Activated CD4-positive, alpha-beta memory T cell treated with anti-CD3 and anti-CD28 coated beads for 36 hours (primary cell): Measurements from ENCODE around the gene ZNF580. TPM values are rescaled to one million over a fixed set of nuclear protein-coding genes. Genes with fewer than 3 reads are reported as not detected.

ENCODE experiments used
- CTCF ChIA-PET: fragments of 350-600 bp; sonication (Branson Sonifier 250); formaldehyde crosslinking; loops from one replicate; lab custom pipeline; 2021; ENCODE audit warnings: antibody characterized with exemption, inconsistent platforms; lab: Charles Lee
- POLR2A ChIA-PET: fragments of 350-600 bp; sonication (Branson Sonifier 250); formaldehyde crosslinking; loops from one replicate; lab custom pipeline; 2021; ENCODE audit warnings: antibody characterized with exemption; lab: Charles Lee
- DNase-seq: peaks from one replicate; pipeline ENCODE4 v3.0.0-alpha.2; 2020
- H3K27ac Mint-ChIP-seq: one replicate; pipeline ENCODE4 v1.8.0; 2021; ENCODE audit warnings: mixed read lengths
- H3K27me3 Mint-ChIP-seq: one replicate; pipeline ENCODE4 v1.8.0; 2021; ENCODE audit warnings: mixed read lengths
- H3K36me3 Mint-ChIP-seq: one replicate; pipeline ENCODE4 v1.8.0; 2021; ENCODE audit warnings: mixed read lengths
- H3K4me1 Mint-ChIP-seq: one replicate; pipeline ENCODE4 v1.8.0; 2021; ENCODE audit warnings: low read depth, mixed read lengths
- H3K4me3 Mint-ChIP-seq: one replicate; pipeline ENCODE4 v1.8.0; 2021; ENCODE audit warnings: mild to moderate bottlenecking, mixed read lengths
- H3K9me3 Mint-ChIP-seq: one replicate; pipeline ENCODE4 v1.8.0; 2021; ENCODE audit warnings: mixed read lengths
- intact Hi-C: fragments of 100-400 bp; cut with micrococcal nuclease; formaldehyde crosslinking; loops from one replicate; pipeline ENCODE4 v1.15.1; 2023
- total RNA-seq, 2 experiments: library from RNA; stranded (reverse); gene quantifications; one replicate each; pipeline ENCODE4 v1.2.3, GENCODE V29; 2021

Gene ZNF580
- total RNA-seq, 2 experiments from 2014 or later, result 23.4 to 23.5 TPM

DNA sequence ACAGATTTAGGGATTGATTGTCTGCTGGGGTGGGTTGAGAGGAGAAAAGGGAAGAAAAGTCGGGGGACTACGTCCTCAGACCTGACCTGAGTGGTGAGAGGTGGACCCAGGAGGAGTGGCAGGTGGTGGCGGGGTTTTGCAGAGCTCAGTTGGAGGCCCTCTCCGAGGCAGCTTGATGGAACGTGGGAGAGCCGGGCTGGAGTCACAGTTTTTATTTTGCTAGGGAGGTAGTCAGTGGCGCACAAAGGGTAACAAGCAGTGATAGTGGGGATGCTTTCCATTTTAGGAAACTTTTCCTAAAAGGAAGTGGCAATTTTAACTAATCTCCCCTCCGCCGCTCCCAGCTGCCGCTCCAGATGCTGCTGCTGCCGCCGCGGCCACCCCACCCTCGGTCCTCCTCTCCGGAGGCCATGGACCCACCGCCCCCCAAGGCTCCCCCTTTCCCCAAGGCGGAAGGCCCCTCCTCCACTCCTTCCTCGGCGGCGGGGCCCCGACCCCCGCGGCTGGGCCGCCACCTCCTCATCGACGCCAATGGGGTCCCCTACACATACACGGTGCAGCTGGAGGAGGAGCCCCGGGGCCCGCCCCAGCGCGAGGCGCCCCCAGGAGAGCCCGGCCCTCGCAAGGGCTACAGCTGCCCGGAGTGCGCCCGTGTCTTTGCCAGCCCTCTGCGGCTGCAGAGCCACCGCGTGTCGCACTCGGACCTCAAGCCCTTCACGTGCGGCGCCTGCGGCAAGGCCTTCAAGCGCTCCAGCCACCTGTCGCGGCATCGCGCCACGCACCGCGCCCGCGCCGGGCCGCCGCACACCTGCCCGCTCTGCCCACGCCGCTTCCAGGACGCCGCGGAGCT lies 1.6 kb downstream of the ZNF580 start:
- intact Hi-C loops, result loop anchor here (1.0 to 5.0 kb wide), 5 partner anchors 7 to 385 kb away; partner anchors contain the start of genes PPP6R1, RPL28, TMEM238 and ZNF865
- Mint-ChIP-seq H3K4me1 (peaks cover 52% of the 10 kb centered on the region), H3K9me3 (peaks cover 2% of the 10 kb centered on the region), H3K27ac (peak overlapping the region; percentile 98), H3K27me3 (no peaks in the 10 kb centered on the region), H3K36me3 (peaks cover 28% of the 10 kb centered on the region), H3K4me3 (peak overlapping the region; percentile 85)
- POLR2A ChIA-PET, result interaction anchor here (0.7 to 2.6 kb wide), 5 partner anchors 9 to 388 kb away, joined by 3 to 19 read pairs (median 3); partner anchors contain the start of genes U2AF2 and ZNF865
- CTCF ChIA-PET, result interaction anchor here (1.9 to 2.0 kb wide), 3 partner anchors 10 to 12 kb away, joined by 11 to 28 read pairs (median 17); partner anchors contain the start of gene U2AF2
- DNase-seq, result peak; percentile 50

DNA sequence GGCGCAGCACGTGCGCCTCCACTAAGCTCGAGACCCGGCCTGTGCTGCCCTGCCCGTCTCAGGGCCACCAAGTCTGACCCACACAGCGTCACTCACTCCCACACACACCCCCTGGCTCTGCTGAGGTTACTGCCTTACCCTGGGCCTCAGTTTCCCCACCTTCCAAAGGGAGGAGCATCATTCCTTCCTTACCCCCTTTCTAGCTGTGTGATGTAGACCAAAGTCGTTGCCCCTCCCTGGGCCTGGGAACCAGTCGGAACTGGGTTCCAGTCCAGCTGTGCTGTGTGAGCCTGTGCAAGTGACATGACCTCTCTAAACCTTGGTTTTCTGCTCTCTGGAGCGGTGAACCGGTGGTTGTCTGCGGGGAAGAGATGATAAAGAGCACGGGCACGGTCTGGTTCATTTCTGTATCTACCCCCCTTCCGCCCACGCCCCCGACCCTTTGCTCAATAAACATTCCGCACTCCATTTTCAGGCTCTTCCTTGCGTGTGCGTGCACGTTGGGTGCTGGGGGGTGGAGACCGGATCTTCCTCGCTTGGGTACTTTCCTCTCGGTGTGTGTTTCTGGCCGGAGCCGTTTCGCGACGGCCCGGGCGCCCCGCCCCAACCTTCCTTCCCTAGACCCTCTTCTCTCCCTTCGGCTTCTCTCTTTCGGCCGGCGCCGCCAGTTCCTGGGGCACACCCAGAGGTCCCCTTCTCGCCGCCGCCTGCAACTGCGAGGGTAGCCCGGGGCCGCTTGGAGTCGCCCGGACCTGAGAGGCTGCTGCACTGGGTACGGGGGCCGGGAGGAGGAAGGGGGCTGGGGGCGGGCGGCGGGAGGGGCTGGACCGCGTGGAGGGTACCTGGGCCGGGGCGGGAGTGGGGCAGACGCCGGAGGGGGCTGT lies 2.4 kb downstream of the ZNF580 start, which contains the start of gene ZNF581:
Gene ZNF581 (plus strand): TSS at position 647 of the 884 bp plus-strand sequence. CDS start 923 bp downstream, outside the sequence.
- H3K4me1 Mint-ChIP-seq, result peaks cover 48% of the 10 kb centered on the region
- POLR2A ChIA-PET, result interaction anchor here (0.7 to 2.6 kb wide), 5 partner anchors 10 to 389 kb away, joined by 3 to 19 read pairs (median 3); partner anchors contain the start of genes U2AF2 and ZNF865
- H3K4me3 Mint-ChIP-seq, result peak within 1 kb of the TSS; percentile 85
- peak within 1 kb of the TSS; percentile 98 for H3K27ac Mint-ChIP-seq
- DNase-seq, result peak; percentile 90
- peaks cover 2% of the 10 kb centered on the region for H3K9me3 Mint-ChIP-seq
- CTCF ChIA-PET, result interaction anchor here (0.6 to 2.0 kb wide), 6 partner anchors 9 to 19 kb away, joined by 3 to 28 read pairs (median 8); partner anchors contain the start of genes U2AF2 and ZNF784
- no peaks in the 10 kb centered on the region for H3K27me3 Mint-ChIP-seq
- peaks cover 24% of the 10 kb centered on the region for H3K36me3 Mint-ChIP-seq
- intact Hi-C loops, result loop anchor here (1.0 to 5.0 kb wide), 5 partner anchors 8 to 386 kb away; partner anchors contain the start of genes PPP6R1, RPL28, TMEM238 and ZNF865

GRCh38 chr19:55643887-55644176 lies 3.0 kb downstream of the ZNF580 start:
- no peaks in the 10 kb centered on the region for H3K27me3 Mint-ChIP-seq
- H3K4me1 Mint-ChIP-seq, result peaks cover 49% of the 10 kb centered on the region
- CTCF ChIA-PET, result interaction anchor here (1.0 to 1.1 kb wide), 2 partner anchors 9 to 10 kb away, joined by 3 to 4 read pairs; no protein-coding TSS in a partner anchor
- H3K9me3 Mint-ChIP-seq, result peaks cover 2% of the 10 kb centered on the region
- intact Hi-C loops, result loop anchor here (1.0 to 5.0 kb wide), 5 partner anchors 9 to 387 kb away; partner anchors contain the start of genes PPP6R1, RPL28, TMEM238 and ZNF865
- peaks cover 24% of the 10 kb centered on the region for H3K36me3 Mint-ChIP-seq
- no peak for DNase-seq
- H3K4me3 Mint-ChIP-seq, result peak overlapping the region; percentile 85
- H3K27ac Mint-ChIP-seq, result peak overlapping the region; percentile 98
- POLR2A ChIA-PET, result interaction anchor here (2.6 kb wide), 1 partner anchor 11 kb away, joined by 19 read pairs; the partner anchor contains the start of gene U2AF2

DNA sequence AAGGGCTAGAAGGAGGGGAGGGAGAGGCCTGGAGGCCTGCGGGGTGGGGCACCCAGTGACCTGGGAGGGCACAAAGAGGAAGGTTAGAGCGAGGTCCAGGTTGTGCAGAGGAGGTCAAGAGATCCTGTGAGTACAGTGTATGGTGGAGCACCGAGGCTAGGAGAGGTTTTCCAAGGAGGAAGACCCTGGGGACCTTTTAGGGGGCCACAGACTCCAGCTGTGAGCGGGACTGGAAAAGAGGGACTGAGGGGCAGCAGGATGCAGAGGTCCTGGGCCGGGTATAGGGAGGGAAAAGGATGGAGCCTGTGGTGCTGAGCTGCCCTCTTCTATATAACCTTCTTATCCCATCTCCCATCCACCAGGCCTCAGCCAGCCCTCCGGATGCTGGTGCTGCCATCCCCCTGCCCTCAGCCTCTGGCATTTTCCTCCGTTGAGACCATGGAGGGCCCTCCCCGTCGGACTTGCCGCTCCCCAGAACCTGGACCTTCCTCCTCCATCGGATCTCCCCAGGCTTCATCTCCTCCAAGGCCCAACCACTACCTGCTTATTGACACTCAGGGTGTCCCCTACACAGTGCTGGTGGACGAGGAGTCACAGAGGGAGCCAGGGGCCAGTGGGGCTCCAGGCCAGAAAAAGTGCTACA lies 3.5 kb downstream of the ZNF580 start:
- DNase-seq, result no peak
- Mint-ChIP-seq H3K4me1 (peaks cover 46% of the 10 kb centered on the region), H3K4me3 (peak overlapping the region; percentile 85), H3K9me3 (no peaks in the 10 kb centered on the region), H3K36me3 (peaks cover 21% of the 10 kb centered on the region), H3K27ac (peak overlapping the region; percentile 98), H3K27me3 (no peaks in the 10 kb centered on the region)
- ChIA-PET CTCF (interaction anchor here (1.0 to 1.1 kb wide), 2 partner anchors 9 to 10 kb away, joined by 3 to 4 read pairs; no protein-coding TSS in a partner anchor), POLR2A (interaction anchor here (2.6 kb wide), 1 partner anchor 10 kb away, joined by 19 read pairs; the partner anchor contains the start of gene U2AF2)
- intact Hi-C loops, result loop anchor here (5.0 kb wide), 1 partner anchor 387 kb away; the partner anchor contains the start of gene PPP6R1

DNA sequence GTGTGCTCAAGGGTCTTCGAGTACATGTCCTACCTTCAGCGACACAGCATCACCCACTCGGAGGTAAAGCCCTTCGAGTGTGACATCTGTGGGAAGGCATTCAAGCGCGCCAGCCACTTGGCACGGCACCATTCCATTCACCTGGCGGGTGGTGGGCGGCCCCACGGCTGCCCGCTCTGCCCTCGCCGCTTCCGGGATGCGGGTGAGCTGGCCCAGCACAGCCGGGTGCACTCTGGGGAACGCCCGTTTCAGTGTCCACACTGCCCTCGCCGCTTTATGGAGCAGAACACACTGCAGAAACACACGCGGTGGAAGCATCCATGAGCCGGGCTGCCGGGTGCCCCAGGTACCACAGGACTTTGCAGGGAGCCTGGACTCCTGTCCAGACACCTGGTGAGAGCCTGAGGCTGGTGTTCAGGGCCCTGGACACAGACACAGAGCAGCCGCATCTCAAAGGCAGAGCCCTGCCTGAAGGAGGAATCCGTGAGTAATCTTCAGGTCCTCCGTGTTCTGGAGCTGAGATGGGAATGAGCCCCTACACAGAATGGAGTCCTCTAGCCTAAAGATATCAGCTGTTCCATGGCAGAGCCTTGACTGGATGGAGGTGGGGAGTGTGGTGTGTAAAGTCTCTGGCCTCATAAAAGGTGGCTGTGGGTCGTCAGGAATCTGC lies 4.2 kb downstream of the ZNF580 start:
- Mint-ChIP-seq H3K4me3 (peak overlapping the region; percentile 85), H3K9me3 (no peaks in the 10 kb centered on the region), H3K27ac (peak overlapping the region; percentile 98), H3K4me1 (peaks cover 47% of the 10 kb centered on the region), H3K36me3 (peaks cover 21% of the 10 kb centered on the region), H3K27me3 (no peaks in the 10 kb centered on the region)
- POLR2A ChIA-PET, result interaction anchor here (0.6 to 0.9 kb wide), 2 partner anchors 11 to 12 kb away, joined by 3 read pairs; no protein-coding TSS in a partner anchor
- DNase-seq, result no peak
- CTCF ChIA-PET, result interaction anchor here (0.7 to 1.5 kb wide), 4 partner anchors 8 to 13 kb away, joined by 3 to 5 read pairs (median 4); no protein-coding TSS in a partner anchor
- intact Hi-C loops, result loop anchor here (5.0 kb wide), 1 partner anchor 388 kb away; the partner anchor contains the start of gene PPP6R1

DNA sequence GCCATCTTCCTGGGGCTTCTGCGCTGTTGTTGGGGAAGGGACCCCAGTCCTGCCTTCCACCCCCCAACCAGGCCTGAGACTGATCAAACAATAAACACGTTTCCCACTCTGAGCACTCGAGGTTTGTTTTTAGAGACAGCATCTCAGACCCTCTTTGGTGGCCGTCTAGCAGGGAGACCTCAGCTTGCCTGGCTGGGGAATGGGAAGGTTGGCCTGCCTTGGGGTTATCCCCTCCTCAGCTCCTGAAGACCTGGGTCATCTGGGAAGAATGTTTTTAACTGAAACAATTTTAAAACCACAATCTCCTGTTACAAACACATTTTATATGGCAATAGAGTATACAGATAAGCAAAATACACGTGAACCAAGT lies 4.7 kb downstream of the ZNF580 start:
- Mint-ChIP-seq H3K4me1 (peaks cover 42% of the 10 kb centered on the region), H3K9me3 (no peaks in the 10 kb centered on the region), H3K27ac (peak overlapping the region; percentile 13), H3K36me3 (peaks cover 21% of the 10 kb centered on the region), H3K4me3 (peak overlapping the region; percentile 49), H3K27me3 (no peaks in the 10 kb centered on the region)
- ChIA-PET POLR2A (interaction anchor here (0.6 to 0.9 kb wide), 2 partner anchors 12 kb away, joined by 3 read pairs; no protein-coding TSS in a partner anchor), CTCF (interaction anchor here (0.7 to 1.5 kb wide), 2 partner anchors 9 to 13 kb away, joined by 4 to 5 read pairs; no protein-coding TSS in a partner anchor)
- intact Hi-C loops, result no loop called here
- no peak for DNase-seq

DNA sequence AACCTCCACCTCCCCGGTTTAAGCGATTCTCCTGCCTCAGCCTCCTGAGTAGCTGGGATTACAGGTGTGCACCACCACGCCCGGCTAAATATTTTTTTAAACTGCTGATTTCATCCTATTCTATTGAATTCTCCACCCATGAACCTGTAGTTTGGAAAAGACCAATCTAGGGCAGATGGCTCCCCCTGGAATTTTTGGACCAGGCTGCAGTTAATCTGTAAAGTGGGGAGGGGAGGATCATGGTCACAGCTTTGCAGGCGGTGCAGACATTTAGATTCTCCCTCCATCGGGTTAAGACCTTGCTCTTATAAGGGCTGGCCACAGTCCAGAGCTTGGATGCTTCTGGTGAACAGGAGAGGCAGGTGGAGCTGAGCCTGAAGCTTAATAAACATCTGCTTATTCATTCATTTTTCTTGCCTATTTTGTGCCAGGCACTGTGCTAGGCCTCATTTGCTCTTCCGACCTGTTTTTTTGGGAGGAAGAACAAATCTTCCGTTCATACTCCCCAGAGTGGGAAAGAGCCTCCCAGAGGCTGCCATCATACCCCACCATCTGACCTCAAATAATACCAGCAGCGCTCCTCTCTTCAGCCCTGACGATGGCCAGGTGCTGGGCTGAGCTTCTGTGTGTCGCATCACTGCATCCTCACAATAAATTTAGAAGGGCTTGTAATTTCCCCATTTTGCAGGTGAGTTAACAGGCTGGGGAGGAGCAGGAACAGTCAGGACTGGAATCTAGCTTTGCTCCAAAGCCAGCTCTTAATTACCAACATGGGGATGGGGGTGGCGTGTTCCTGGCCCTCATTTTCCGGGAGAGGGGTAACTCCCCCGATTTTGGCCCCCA lies 6.3 kb downstream of the ZNF580 start:
- Mint-ChIP-seq H3K9me3 (no peaks in the 10 kb centered on the region), H3K27me3 (no peaks in the 10 kb centered on the region), H3K4me1 (peaks cover 40% of the 10 kb centered on the region), H3K36me3 (peaks cover 16% of the 10 kb centered on the region), H3K27ac (no peak overlapping the region), H3K4me3 (peak overlapping the region; percentile 70)
- CTCF ChIA-PET, result interaction anchor here (1.2 to 2.1 kb wide), 4 partner anchors 8 to 14 kb away, joined by 4 to 17 read pairs (median 5); no protein-coding TSS in a partner anchor
- POLR2A ChIA-PET, result interaction anchor here (0.9 to 1.5 kb wide), 2 partner anchors 10 kb away, joined by 3 to 5 read pairs; no protein-coding TSS in a partner anchor
- intact Hi-C loops, result no loop called here
- DNase-seq, result no peak

- ChIA-PET CTCF (interaction anchor here (1.2 to 2.1 kb wide), 4 partner anchors 9 to 15 kb away, joined by 4 to 17 read pairs (median 5); no protein-coding TSS in a partner anchor), POLR2A (interaction anchor here (0.9 to 1.5 kb wide), 2 partner anchors 9 to 11 kb away, joined by 3 to 5 read pairs; no protein-coding TSS in a partner anchor)
- intact Hi-C loops, result no loop called here
- H3K4me3 Mint-ChIP-seq, result peak within 1 kb of the TSS; percentile 70
- H3K27me3 Mint-ChIP-seq, result no peaks in the 10 kb centered on the region
- DNase-seq, result peak; percentile 43
- H3K27ac Mint-ChIP-seq, result peak within 1 kb of the TSS; percentile 42
- peaks cover 15% of the 10 kb centered on the region for H3K36me3 Mint-ChIP-seq
- H3K4me1 Mint-ChIP-seq, result peaks cover 39% of the 10 kb centered on the region
- H3K9me3 Mint-ChIP-seq, result no peaks in the 10 kb centered on the region
Observed at GRCh38 chr19:55647732-55648584, 7.2 kb downstream of the ZNF580 start, which contains the start of gene CCDC106. TSS of gene CCDC106 (plus strand) at chr19:55648212. CDS start at chr19:55649047, 835 bp downstream.
